Endothelial cell of umbilical vein (primary cell): ENCODE measurements around the gene NUDT3. TPM values are rescaled to one million over a fixed set of nuclear protein-coding genes. Genes with fewer than 3 reads are reported as not detected.

Experiments
- BruUV-seq: library from RNA; stranded (reverse); fragments of 400-500 nt; replicated peaks from 2 replicates; lab custom pipeline; 2021; lab: Mats Ljungman, UMichigan
- CTCF ChIA-PET: fragments of 300-600, 350-600 bp; sonication (Branson Sonifier 250); formaldehyde crosslinking; loops from one replicate; lab custom pipeline; 2021; ENCODE audit warnings: antibody characterized with exemption, inconsistent platforms; lab: Charles Lee
- POLR2A ChIA-PET: fragments of 300-600, 350-600 bp; sonication (Branson Sonifier 250); formaldehyde crosslinking; loops from one replicate; lab custom pipeline; 2021; ENCODE audit warnings: antibody characterized with exemption, inconsistent platforms; lab: Charles Lee
- DNase-seq: peaks from one replicate; pipeline ENCODE4 v3.0.0-alpha.2; 2011; ENCODE audit warnings: low read depth, low spot score
- FAIRE-seq: peaks from 2 replicates; lab custom pipeline; 2011; peaks lifted over from hg19 to GRCh38; lab: Jason Lieb, UNC
- H2AFZ ChIP-seq: 2 replicates; pipeline ENCODE4 v1.6.0; 2012; ENCODE audit warnings: low read depth, low read length, control low read depth, inconsistent platforms
- H3K27ac ChIP-seq: 2 replicates; pipeline ENCODE4 v1.5.1; 2011; ENCODE audit warnings: low read depth, mild to moderate bottlenecking, control low read depth, low read length, moderate library complexity; ENCODE audit not compliant: insufficient read depth
- H3K27me3 ChIP-seq, 2 experiments: 2 replicates each; pipeline versions ENCODE4 v1.6.0 to v1.6.1; 2011; ENCODE audit warnings: low read length in 2 of 2, mixed read lengths in 1 of 2; ENCODE audit not compliant: control insufficient read depth in 2 of 2, insufficient read depth in 2 of 2
- H3K36me3 ChIP-seq, 2 experiments: 2 replicates in 1 of 2; 3 replicates in 1 of 2; pipeline ENCODE4 v1.5.1; 2011; ENCODE audit warnings: low read length in 2 of 2, mild to moderate bottlenecking in 1 of 2, moderate library complexity in 1 of 2; ENCODE audit not compliant: control insufficient read depth in 2 of 2, insufficient read depth in 2 of 2; ENCODE audit errors: extremely low read depth in 1 of 2
- H3K4me1 ChIP-seq: 3 replicates; pipeline ENCODE4 v1.5.1; 2011; ENCODE audit warnings: mild to moderate bottlenecking, low read length; ENCODE audit not compliant: control insufficient read depth, insufficient read depth; ENCODE audit errors: extremely low read depth
- H3K4me2 ChIP-seq: 2 replicates; pipeline ENCODE4 v1.6.1; 2011; ENCODE audit warnings: low read length, control low read depth, mixed read lengths; ENCODE audit not compliant: insufficient read depth
- H3K4me3 ChIP-seq, 3 experiments: fragments of 200-600 bp in 1 of 3; sonication (generic), shearing (Covaris generic) in 1 of 3; replicated peaks in 1 of 3; 2 replicates each; pipeline ENCODE4 v1.5.1; 2011 to 2016; ENCODE audit warnings: control low read depth in 3 of 3, low read length in 3 of 3, mild to moderate bottlenecking in 2 of 3, inconsistent platforms in 1 of 3, low read depth in 1 of 3, moderate library complexity in 1 of 3; ENCODE audit not compliant: insufficient read depth in 1 of 3
- H3K79me2 ChIP-seq: 2 replicates; pipeline ENCODE4 v1.6.0; 2012; ENCODE audit warnings: low read length, inconsistent platforms; ENCODE audit not compliant: control insufficient read depth, insufficient read depth
- H3K9ac ChIP-seq: replicated peaks from 2 replicates; pipeline ENCODE3; 2011; ENCODE audit warnings: low read length, control low read depth; ENCODE audit not compliant: insufficient read depth; ENCODE audit errors: extremely low read depth
- H3K9me1 ChIP-seq: replicated peaks from 3 replicates; pipeline ENCODE4 v1.6.0; 2011; ENCODE audit warnings: mild to moderate bottlenecking, low read length; ENCODE audit not compliant: control insufficient read depth, insufficient read depth; ENCODE audit errors: extremely low read depth
- H3K9me3 ChIP-seq: replicated peaks from 2 replicates; pipeline ENCODE4 v1.5.1; 2012; ENCODE audit warnings: low read length, inconsistent platforms; ENCODE audit not compliant: control insufficient read depth, insufficient read depth
- H4K20me1 ChIP-seq: replicated peaks from 2 replicates; pipeline ENCODE3; 2011; ENCODE audit warnings: mild to moderate bottlenecking, low read length; ENCODE audit not compliant: control insufficient read depth, insufficient read depth; ENCODE audit errors: extremely low read depth
- EZH2 ChIP-seq: IDR thresholded peaks from 2 replicates; pipeline ENCODE4 v1.6.1; 2012; ENCODE audit warnings: borderline replicate concordance, low read depth, mild to moderate bottlenecking, moderate library complexity, low read length, inconsistent platforms; ENCODE audit not compliant: severe bottlenecking
- FOS ChIP-seq: IDR thresholded peaks from 2 replicates; pipeline ENCODE4 v1.6.1; 2011; ENCODE audit warnings: mild to moderate bottlenecking, low read length, moderate library complexity, borderline replicate concordance; ENCODE audit not compliant: insufficient read depth
- GATA2 ChIP-seq: IDR thresholded peaks from 2 replicates; pipeline ENCODE4 v1.7.0; 2011; ENCODE audit warnings: low read depth, mild to moderate bottlenecking, moderate library complexity, mixed read lengths, low read length; ENCODE audit not compliant: insufficient read length, insufficient read depth
- JUN ChIP-seq: IDR thresholded peaks from 2 replicates; pipeline ENCODE4 v1.6.1; 2011; ENCODE audit warnings: borderline replicate concordance, low read depth; ENCODE audit not compliant: insufficient read length, insufficient read depth
- MAX ChIP-seq: IDR thresholded peaks from 2 replicates; pipeline ENCODE4 v1.6.1; 2011; ENCODE audit not compliant: insufficient read depth, insufficient read length
- MYC ChIP-seq: IDR thresholded peaks from one replicate; pipeline ENCODE4 v1.6.1; 2011; ENCODE audit warnings: mild to moderate bottlenecking, low read depth, low read length
- POLR2A ChIP-seq: IDR thresholded peaks from 2 replicates; pipeline ENCODE4 v1.6.1; 2012; ENCODE audit warnings: low read depth, mild to moderate bottlenecking, control low read depth, low read length
- POLR2AphosphoS5 ChIP-seq: IDR thresholded peaks from 2 replicates; pipeline ENCODE4 v1.6.1; 2012; ENCODE audit warnings: low read depth, mild to moderate bottlenecking, control low read depth, low read length, moderate library complexity; ENCODE audit not compliant: insufficient read depth
- dilution Hi-C: fragments of 300-500 bp; cut with MboI; formaldehyde crosslinking; loops from one replicate; pipeline ENCODE4 v1.15.0; 2019; ENCODE audit warnings: low sequenced_read_pairs; ENCODE audit not compliant: extremely low pct_ligation_motif_present
- intact Hi-C: fragments of 100-400 bp; cut with micrococcal nuclease; formaldehyde crosslinking; loops from one replicate; pipeline ENCODE4 v1.10.0; 2022
- polyA plus RNA-seq, 4 experiments: library from polyadenylated mRNA; depleted of rRNA in 3 of 4; stranded (reverse) in 3 of 4; unstranded in 1 of 4; fragments of >200 nt; gene quantifications; 2 replicates each; pipeline versions ENCODE4 v1.2.1 to v1.2.3, GENCODE V29; 2011 to 2012; ENCODE audit warnings: missing spikeins in 1 of 4
- total RNA-seq: library from RNA; stranded (reverse); gene quantifications from 2 replicates; pipeline ENCODE4 v1.2.3, GENCODE V29; 2021
- TF ChIP-seq, protein P1 (sequence below), 2 donors: IDR thresholded peaks; 1 replicate in 1 of 2; 2 replicates in 1 of 2; pipeline ENCODE4 v1.5.1; 2011; ENCODE audit warnings: low read length in 2 of 2, mild to moderate bottlenecking in 2 of 2, moderate library complexity in 2 of 2, control low read depth in 1 of 2, inconsistent platforms in 1 of 2, low read depth in 1 of 2; ENCODE audit not compliant: insufficient read depth in 1 of 2; ENCODE audit errors: extremely low read depth in 1 of 2

The NUDT3 gene
- total and polyA plus RNA-seq, 2 donors (not counting 3 experiments of a cell fraction or from before 2014, with no cell fraction given): 11.9 to 30.9 TPM

DNA sequence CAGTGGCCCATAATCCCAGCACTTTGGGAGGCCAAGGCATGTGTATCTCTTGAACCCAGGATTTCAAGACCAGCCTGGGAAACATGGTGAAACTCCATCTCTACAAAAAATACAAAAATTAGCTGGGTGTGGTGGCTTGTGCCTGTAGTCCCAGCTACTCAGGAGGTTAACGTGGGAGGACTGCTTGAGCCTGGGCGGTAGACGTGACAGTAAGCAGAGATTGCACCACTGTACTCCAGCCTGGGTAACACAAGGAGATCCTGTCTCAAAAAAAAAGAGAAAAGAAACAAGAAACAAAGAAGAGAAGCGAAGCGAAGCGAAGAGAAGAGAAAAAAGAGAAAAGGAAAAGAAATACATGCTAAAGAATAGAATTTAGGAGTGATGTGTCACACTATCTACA, 69.2 kb downstream of the NUDT3 start:
- Histone ChIP-seq H4K20me1 (no peaks in the 10 kb centered on the region), H3K9ac (no peak overlapping the region), H3K79me2 (peaks cover 34% of the 10 kb centered on the region), H2AFZ (no peak overlapping the region), H3K27me3 (no peaks in the 10 kb centered on the region), H3K36me3 (no peaks in the 10 kb centered on the region), H3K4me3 (no peak overlapping the region), H3K9me3 (no peaks in the 10 kb centered on the region), H3K9me1 (no peaks in the 10 kb centered on the region), H3K27ac (no peak overlapping the region), H3K4me1 (peaks cover 11% of the 10 kb centered on the region), H3K4me2 (no peak overlapping the region)
- CTCF ChIA-PET: interaction anchor here (1.2 kb wide), 1 partner anchor 92 kb away, joined by 6 read pairs; no protein-coding TSS in a partner anchor
- intact Hi-C loops: loop anchor here (5.0 kb wide), 1 partner anchor 69 kb away; the partner anchor contains the start of gene NUDT3
- TF ChIP-seq MAX (no peak), MYC (no peak), POLR2A (no peak), EZH2 (no peak), FOS (no peak), POLR2AphosphoS5 (no peak), GATA2 (no peak), JUN (no peak)
- TF ChIP-seq, protein P1, sequence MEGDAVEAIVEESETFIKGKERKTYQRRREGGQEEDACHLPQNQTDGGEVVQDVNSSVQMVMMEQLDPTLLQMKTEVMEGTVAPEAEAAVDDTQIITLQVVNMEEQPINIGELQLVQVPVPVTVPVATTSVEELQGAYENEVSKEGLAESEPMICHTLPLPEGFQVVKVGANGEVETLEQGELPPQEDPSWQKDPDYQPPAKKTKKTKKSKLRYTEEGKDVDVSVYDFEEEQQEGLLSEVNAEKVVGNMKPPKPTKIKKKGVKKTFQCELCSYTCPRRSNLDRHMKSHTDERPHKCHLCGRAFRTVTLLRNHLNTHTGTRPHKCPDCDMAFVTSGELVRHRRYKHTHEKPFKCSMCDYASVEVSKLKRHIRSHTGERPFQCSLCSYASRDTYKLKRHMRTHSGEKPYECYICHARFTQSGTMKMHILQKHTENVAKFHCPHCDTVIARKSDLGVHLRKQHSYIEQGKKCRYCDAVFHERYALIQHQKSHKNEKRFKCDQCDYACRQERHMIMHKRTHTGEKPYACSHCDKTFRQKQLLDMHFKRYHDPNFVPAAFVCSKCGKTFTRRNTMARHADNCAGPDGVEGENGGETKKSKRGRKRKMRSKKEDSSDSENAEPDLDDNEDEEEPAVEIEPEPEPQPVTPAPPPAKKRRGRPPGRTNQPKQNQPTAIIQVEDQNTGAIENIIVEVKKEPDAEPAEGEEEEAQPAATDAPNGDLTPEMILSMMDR (IDR thresholded peaks at IDR 0.05; ENCODE audit: extremely low read depth in 1 of 2, insufficient read depth in 1 of 2, low read depth in 1 of 2, low read length in 2 of 2): no peak
- dilution Hi-C loops: no loop called here
- POLR2A ChIA-PET: no interaction called here
- DNase-seq (no peak), FAIRE-seq (no peak)
- no TSS peak for BruUV-seq
